Bone marrow (tissue), 2 donors: ENCODE measurements around the gene PLCG1.
"Not testable (repeated sequence)": the region's sequence is repeated elsewhere in the genome, so short reads cannot be mapped to it uniquely, and the experiment has no call there.

Experiments
- DNase-seq, 2 donors: peaks; one replicate each; lab custom pipeline; 2025; lab: John Stamatoyannopoulos, UW

The PLCG1 gene

DNA sequence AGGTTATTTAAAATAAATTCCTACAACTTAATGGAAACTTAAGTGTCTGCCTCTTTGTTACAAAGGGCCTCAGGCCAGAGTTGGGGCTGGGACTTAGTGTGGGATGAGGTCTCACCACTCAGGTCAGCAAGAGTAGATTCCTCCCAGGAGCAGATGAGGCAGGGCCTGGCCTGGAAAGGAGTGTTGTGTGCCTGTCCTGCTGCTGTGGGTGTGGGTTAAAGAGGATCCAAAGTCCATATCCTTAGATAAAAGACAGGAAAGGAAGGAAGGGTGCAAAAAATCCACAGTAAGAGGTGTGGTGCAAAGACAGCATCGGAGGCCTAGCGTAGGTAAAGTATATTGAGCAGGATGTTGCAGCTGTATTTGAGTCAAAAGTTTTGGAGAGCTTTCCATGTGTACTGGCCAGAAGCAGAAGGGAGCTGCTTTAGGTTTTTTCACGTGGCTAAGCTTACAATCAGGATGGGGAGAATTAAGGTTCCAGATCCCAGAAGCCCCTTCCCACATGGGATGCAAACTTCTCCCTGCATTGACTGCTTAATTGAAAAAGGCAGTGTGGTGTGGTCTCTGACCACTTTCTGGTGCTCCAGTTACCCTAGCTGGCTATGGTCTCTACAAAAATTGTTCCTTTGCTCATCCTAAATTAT lies 12.8 kb upstream of the PLCG1 start:
- no peak for DNase-seq

DNA sequence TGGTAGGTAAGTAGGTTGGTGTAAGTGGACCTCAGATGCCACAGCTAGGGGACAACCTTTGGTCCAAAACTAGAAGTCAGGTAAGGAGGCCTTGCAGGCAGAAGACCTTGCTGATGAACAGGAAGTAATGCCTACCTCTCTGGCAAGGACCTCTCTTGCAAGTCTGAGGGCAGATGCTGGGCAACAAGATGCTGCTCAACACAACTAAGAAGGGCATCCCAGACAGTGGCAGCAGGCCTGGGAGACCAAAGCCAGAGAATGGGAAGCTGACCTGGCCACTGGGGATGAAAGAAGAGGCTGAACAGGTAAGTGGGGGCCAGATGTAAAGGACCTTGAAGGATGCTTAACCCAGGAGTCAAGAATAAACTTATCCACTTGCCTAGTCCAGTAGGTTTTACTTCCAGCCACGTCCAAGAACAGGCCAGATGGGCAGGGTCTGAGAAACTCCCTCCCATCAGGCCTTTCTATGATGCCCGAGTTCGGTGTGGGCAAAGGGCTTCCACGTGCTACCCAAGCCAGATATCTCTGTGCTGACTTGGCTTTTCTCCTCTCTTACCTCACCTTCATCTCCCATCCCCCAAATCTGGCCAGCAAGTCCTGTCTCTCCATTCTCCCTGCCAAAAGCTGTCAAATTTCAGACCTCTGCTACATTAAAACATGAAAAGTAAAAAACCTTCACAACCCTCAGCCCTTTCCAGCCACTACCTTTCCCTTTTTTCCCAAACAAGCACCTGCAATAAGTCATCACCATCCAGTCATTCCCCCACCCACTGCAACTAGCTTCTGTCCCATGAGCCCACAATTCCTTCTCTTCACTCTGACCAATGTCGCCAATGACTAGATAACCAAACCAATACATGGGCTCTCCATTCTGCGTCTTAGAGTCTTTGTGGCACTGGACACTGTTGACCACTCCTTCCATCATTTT lies 11.5 kb upstream of the PLCG1 start:
- DNase-seq, result no peak

DNA sequence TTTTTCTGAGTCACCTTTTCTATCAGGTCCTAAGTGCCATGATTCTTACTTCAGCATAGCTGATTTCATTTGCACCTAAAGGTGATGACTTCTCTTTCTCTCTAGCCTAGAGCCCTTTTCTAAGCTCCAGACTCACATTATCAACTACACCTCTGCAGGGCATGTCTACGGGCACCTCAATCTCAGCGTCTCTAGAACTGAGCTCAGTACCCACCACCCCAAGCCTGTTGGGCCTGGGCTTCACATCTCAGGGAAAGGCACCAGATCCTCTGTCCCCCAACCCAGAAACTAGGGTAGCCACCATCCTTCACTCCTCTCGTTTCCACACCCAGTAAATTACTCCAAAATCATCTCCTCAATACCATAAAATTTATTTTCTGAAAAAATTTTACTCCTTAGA lies 10.6 kb upstream of the PLCG1 start:
- DNase-seq, result no peak

DNA sequence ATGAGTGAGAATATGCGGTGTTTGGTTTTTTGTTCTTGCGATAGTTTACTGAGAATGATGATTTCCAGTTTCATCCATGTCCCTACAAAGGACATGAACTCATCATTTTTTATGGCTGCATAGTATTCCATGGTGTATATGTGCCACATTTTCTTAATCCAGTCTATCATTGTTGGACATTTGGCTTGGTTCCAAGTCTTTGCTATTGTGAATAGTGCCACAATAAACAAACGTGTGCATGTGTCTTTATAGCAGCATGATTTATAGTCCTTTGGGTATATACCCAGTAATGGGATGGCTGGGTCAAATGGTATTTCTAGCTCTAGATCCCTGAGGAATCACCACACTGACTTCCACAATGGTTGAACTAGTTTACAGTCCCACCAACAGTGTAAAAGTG lies 9.0 kb upstream of the PLCG1 start:
- not testable (repeated sequence) for DNase-seq

DNA sequence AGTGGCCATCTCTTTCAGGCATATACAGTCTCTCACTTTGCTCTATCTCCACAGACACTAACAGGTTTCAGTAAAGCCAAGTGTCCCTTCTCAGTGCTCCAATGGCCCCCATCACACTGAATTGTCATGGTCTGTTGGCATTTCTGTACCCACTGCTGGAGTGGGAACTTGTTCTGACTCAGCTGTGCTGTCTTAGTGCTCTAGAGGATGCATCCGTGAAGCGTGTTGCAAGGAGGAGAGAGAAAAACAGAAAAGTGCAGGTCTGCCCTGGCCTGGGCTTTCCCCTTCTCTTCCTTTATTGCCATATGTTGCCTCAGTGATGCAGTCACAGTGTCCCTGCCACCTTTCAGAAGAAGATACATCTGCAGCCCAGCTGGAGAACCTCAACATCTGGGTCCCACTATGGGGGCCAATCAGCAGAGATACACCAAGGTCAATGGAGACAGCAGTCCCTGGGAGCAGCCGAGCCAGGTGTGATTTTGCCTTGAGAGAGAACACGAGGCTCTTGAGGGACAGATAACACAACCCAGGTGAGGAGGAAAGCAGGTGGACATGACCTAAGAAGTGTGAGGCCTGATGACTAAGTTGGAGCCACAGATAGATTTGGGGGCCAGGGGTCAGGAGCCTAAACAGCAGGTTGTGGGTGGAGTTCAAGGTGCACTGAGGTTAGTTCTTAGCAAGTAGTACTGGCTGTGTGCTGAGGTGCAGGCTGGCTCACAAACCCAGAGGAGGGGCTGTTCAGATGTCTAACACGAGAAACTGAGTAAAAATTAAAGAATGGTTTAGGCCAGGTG lies 5.6 kb upstream of the PLCG1 start:
- DNase-seq, result no peak

DNA sequence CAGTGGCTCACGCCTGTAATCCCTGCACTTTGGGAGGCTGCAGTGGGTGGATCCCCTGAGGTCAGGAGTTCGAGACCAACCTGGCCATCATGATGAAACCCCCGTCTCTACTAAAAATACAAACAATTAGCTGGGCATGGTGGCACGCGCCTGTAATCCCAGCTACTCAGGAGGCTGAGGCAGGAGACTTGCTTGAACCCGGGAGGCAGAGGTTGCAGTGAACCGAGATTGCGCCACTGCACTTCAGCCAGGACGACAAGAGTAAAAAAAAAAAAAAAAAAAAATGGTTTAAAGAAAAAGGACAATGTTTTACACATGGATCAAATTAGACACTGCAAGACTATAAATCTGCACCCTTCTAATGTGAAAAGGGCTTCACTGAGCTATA lies 5.0 kb upstream of the PLCG1 start:
- DNase-seq, result not testable (repeated sequence)

DNA sequence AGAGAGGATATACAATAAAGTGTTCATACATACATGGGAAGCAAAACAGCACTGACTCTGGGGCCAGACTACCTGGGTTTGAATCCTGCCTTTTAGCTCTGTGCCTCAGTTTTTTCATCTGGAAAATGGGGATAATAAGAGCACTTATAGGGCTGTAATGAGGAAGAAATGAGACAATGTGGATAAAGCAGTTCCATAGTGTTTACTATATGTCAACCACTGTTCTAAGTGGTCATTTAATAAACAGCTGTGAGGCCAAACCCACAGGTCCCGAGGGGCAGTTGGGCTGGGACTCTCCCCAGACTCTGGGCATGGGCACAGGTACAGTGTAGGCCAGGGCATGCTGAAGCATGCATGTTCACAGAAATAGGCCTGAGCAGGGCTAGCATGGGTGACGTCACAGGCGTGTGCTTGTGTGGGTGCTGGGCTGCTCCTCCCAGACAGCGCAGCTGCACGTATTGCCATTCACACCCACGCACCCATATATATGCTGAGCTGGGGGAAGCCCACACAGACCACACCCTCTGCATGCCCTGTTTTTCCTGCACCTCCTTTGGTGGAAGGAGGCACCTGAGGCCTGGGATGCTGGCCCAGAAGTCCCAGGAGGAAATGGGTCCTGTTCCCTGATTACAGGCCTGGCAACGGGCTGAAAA lies 3.5 kb upstream of the PLCG1 start:
- DNase-seq, result no peak

DNA sequence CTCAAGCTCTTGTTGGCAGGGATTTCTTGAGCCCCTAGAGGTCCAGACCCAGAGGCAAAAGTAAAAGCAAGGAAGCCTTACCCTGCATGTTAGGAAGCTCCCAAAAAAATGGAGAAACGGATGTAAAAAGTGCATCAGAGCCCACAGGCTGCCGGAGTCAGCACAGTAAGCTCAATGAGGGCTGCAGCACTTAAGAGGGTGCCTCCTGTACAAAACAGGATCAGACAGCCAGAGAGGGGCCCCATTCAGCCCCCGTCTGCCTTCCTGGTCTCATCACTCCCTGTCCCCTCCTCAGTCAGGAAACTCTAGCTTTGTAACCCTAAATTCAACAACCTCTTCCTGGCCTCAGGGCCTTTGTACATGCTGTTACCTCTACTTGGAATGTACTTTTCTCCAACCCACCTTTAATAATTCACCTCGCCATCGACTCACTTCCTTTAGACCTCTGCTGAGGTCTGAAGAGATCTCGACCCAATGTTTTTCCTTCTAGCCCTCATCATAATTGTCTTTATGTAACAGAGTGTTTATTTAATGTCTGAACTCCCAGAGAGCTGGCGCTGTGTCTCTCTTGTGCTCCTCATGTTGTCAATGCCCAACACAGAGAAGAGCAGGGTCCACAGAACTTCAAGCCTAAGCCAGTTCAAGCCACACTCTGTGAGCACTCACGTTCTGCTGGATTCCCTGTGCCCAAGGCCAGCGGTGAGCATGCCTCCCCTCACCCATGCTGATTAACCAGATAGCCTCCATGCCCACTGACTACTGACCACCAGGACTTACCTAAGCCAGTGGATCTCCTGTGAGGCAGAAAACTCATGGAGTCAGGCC lies 2.8 kb upstream of the PLCG1 start:
- DNase-seq, result no peak

DNA sequence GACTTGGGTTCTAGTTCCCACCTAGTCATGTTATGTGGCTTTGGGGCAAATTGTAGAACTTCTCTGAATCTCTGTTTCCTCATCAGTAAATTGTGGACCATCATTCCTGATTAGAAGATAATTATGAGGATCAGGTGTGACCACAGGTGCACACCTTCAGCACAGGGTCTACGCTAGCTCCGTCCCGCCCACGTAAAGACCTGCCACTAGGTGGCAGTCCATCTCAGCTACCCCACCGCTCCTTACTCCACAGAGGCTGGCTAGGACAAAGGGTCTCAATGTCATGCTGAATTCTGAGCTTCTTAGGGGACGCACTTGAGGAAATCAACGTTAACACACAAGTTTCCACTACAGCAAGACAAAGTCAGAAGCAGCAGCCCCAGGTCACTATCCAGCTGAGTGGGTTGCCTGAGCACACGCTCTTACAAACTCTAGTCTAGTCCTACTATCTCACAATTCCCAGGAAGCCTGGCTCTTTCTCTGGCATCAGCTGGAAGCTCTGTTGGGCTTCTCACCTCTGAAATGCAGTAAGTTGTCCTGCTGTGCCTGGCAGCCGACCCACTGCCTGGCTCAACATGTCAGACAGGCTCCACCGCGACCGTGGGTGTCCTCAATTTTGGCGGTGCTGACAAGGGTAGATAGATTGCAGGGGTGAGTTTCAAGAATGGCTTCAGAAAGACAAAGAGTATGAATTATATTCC lies 2.0 kb upstream of the PLCG1 start:
- peak in 1 of 2 donors; percentile 46 for DNase-seq

DNA sequence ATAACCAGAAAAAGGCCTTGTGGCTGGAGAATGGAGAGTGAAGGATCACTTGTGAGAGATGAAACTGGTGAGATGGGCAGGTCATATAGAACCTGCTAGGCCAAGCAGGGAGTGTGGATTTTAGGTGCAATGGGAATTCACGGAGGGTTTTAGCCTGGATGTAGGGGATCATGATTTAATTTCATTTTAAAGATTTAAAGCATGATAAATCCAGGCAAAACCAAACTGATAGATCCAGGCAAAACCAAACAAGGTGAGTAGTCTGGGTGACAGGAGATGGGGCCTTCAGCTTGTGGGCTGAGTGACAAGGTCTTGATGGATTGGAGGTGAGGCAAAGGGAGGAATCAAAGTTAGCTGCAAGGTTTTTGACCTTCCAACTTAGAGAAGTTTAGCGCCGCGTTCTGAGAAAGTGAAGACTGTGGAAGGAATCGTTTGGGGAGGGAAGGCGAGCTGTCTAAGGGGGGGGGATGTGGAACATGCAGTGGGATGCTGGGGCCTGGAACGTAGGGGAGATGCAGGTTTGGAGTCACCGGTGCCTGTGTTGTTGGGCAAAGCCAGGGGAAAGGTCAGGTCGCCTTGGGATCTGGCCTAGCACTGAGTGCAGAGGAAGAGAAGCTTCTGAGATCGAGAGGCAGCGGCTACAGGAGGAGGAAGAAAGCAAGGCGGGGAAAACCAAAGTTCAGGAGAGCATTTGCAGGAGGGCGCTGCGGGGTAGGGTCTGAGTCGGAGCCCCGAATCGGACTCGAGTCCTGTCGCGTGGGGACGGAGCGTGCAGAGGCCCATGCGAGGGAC lies 1.3 kb upstream of the PLCG1 start:
- no peak for DNase-seq

DNA sequence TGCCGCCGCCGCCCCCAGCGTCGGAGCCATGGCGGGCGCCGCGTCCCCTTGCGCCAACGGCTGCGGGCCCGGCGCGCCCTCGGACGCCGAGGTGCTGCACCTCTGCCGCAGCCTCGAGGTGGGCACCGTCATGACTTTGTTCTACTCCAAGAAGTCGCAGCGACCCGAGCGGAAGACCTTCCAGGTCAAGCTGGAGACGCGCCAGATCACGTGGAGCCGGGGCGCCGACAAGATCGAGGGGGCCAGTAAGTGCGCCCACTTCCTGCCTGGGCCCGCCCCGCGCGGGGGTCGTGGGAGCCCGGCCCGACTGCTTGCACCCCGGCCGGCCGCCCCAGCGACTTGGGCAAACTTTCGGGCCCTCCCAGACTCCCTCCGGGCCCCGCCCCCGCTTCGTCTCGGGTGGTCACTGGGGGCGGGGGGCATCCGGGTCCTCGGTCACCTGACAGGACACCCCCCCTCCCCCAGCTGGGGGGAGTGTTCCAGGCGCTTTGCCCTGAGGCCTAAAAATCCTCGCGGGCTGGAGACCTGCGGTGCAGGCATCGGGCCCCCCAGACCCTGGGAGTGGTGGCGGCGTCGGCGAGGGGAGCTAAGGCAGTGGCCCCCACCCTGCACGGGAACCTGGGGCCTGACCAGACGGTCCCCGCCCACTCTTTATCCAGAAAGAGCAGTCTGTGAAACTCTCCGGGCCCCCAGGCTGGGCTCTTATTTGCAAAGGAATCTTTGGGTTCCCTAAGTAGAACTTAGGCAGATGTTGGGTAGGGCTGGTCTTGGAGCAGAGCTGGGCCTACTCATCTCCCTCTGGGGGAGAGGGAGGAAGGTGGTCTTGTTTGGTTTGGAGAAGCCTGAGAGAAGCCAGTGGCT lies 501 bp downstream of the PLCG1 start:
- DNase-seq, result peak in 1 of 2 donors; percentile 27

DNA sequence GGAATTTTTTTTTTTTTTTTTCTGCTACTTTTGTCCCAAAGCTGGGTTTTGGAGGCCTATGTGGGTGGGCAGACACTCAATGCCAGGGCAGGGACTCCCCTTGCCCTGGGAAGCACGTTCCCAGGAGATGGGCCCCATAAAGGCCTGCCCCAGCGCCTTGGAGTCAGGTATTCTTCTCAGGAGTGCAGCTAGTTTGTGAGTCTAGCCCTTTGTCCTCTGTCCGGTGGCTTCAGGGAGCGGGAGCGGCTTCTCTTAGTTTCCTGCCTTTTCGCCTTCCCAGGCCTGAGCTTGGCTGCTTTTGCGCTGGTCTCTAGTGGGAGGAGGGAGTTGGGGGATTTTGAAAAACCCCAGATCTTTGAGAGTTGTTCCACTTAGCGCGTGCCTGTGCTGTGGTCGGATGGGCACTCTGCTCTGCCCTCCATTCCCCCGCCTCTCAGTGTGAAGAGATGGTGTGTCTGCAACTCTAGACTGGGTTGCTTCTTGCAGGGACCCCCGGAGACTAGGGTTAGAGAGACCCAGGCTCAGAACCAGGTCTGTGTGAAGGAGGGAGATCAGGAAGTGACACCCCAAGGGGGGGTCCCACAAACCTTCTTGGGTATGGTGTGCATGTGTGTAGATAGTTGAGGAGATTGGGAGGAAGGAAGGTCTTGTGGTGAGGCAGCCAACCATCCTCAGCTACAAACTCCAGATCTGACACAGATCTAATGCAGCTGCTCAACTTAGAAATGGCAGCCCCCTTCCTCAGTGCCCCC lies 1.3 kb downstream of the PLCG1 start:
- DNase-seq, result peak in 1 of 2 donors; percentile 55

DNA sequence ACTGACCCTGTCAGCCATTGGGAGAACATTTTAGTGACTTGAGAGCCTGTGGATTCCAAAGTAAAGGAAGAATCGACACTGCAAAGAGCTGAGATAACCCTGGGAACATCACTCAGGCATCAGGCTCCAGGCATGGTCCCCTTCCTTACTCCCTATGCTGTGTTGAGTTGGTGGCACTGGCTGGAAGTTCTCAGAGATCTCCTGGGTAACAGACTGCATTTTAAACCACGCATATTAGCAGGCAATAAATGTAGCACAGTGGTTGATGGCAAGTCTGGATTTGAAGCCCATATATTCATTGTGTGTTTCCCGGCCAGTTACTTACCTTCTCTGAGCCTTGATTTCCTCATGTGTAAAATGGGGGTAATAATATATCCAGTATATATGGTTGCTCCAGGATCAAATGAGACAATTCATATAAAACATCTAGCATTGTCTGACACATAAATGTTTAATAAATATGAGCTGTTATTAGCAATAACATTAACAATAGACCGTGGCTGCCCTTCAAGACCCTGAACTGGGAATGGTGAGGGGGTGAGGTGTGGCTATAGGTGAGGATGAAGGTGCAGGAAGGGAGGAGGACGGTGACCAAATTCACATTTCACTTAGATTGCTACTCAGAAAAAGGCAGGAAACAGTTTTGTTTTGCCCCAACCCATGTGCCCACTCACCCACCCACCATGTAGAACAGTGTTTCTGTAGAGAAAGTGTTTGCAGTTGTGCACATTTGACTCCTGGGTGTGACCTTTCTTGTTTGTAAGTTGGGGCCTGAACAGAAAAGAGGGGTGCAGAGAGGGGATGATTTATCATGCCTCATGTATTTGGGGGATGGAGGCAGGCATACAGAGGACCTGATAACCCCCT lies 2.1 kb downstream of the PLCG1 start:
- no peak for DNase-seq

DNA sequence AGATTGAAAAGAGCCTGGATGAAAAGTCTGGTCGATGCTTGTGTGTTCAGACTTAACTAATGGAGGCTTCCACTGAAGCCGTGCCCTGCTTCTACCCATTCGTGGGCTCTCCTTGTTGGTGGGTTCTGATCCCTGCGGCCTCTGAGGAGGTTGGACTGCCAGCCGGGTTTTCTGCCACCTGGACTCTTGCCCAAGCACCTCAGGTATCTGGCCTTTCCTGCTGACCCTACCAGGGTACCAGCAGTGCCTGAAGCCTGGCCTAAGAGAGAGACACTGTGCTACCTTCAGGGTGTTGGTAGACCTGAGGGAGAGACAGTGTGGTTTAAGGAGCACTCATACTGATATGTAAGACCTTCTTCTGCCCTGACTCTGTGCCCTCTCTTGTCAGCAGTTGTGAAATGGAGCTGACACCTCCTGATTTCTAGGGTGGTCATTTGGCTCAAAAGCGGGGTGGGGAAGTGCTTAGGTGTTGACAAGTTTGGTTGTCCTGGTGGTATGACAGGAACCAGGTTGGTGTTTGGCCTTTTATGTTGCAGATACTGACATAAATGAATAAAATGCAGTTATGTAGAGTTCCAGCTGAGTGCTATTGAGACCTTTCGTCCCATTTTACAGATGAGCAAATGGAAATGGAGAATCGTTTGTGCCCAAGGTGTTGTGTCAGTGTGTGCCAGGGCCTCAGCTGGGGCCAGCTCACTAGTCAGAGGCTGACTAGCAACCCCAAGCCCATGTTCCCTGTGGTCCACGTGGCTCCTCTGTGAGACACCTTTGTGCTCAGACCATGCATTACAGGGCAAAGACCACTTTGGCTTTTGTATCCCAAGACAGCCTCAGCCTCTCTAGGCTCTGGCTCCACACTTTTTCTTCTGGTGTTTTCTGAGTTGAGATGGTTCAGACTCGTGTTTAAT lies 3.1 kb downstream of the PLCG1 start:
- DNase-seq, result no peak

DNA sequence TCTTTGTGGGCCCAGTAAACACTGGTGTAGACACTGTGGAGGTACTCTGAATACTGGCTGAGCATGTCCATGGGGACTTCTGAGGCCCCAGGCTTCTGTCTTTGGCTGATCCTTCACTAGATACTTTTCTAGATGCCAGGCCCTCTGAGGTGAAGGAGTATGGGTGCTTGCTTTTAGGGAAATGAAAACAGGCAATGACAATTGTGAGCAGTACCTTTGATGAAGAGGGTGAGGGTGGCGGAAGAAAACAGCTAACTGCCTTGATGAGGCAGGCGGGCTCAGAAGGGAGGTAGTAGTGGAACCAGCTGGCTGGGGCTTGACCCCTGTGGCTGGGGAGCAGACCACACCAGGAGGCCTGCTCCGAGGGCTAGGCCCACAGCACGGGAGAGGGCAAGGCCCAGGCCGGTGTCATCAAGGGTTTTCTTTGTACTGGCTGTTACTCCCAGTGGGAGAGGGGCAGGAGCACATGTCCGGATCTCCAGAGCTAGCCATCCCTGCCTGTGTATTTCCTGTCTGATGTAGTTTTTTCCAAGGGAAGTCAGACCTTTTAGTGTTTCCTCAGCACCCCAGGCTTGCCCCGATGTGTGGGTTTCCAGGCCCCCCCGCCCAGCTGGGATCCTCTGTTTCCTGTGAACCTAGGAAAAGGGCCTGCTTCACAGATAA lies 3.9 kb downstream of the PLCG1 start:
- no peak for DNase-seq
